ENCODE measurements around the gene SCFD2.

The SCFD2 gene

DNA sequence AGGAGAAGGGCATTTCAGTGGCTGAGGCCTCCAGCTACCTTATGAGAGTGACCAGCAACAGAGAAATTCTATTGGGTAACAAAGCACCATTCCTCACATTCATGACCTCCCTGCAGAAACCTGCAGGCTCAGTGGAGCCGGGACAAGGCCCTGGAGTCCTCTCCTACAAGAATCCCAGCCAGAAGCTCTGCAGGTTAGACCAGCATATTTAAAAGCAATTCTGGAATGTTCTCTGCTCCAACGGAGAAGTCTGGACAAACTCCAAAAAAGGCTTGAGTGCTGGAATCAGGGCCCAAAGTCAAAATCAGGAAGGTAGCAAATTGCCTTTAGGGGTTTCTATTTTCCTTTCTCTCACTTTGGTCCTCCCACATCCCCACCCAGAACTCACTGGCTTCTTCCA, 202.9 kb downstream of the SCFD2 start:
- Mint-ChIP-seq H3K4me3 (no peak overlapping the region), H3K36me3 (ENCODE audit: low read depth) (no peaks in the 10 kb centered on the region), H3K9me3 (no peaks in the 10 kb centered on the region), H3K27ac (no peak overlapping the region), H3K27me3 (ENCODE audit: low read depth, poor library complexity) (no peaks in the 10 kb centered on the region), H3K4me1 (peaks cover 9% of the 10 kb centered on the region)
- no peak for TF ChIP-seq CTCF (IDR thresholded peaks at IDR 0.05)
- DNase-seq = no peak

- H3K27ac Mint-ChIP-seq = no peak overlapping the region
- no peak overlapping the region for H3K4me3 Mint-ChIP-seq
- TF ChIP-seq CTCF (IDR thresholded peaks at IDR 0.05) = no peak
- H3K27me3 Mint-ChIP-seq (ENCODE audit: low read depth, poor library complexity) = no peaks in the 10 kb centered on the region
- no peaks in the 10 kb centered on the region for H3K9me3 Mint-ChIP-seq
- H3K36me3 Mint-ChIP-seq (ENCODE audit: low read depth) = no peaks in the 10 kb centered on the region
- peaks cover 9% of the 10 kb centered on the region for H3K4me1 Mint-ChIP-seq
- DNase-seq = no peak
Observed at GRCh38 chr4:53161787-53162433, 204.0 kb downstream of the SCFD2 start.

DNA sequence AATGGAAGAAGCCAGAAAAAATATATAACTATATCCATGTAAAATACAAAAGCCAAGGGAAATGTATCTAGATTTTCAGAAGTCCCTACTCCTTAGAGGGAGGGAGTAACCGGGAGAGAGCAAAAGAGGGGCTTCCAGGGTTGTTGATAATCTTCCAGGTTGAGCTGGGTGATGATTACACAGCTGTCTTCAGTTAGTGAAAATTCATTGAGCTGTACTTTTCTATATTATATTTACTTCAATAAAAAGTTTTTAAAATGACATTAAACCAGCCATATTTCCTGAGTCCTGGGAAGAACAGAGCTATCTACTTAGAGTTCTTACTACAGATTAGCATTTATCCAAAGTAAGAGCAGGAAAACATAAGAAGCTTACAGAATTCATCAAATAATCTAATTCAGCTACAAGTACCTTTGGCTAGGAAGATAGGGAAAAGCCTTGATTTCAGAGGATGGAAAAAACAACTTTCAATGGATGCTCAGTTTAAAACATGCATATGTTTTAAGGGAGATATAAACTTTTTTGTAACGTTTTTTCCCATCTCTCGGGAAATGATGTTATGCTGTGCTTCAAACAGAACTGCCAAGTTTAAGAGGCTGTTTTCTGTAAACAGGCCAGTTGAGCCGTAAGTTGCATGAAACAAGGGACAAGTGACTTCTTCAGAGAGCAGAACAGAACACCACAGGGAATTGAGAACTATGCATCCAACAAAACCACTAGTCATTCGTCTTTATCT, 204.6 kb downstream of the SCFD2 start:
- H3K27ac Mint-ChIP-seq = no peak overlapping the region
- H3K27me3 Mint-ChIP-seq (ENCODE audit: low read depth, poor library complexity) = no peaks in the 10 kb centered on the region

GRCh38 chr4:53156896-53157295, 209.0 kb downstream of the SCFD2 start:
- peaks cover 9% of the 10 kb centered on the region for H3K4me1 Mint-ChIP-seq
- no peak overlapping the region for H3K27ac Mint-ChIP-seq
- TF ChIP-seq CTCF (IDR thresholded peaks at IDR 0.05) = no peak

More for the DNA sequence above, 204.6 kb downstream of the SCFD2 start:
- H3K9me3 Mint-ChIP-seq = no peaks in the 10 kb centered on the region
- no peak overlapping the region for H3K4me3 Mint-ChIP-seq
- H3K4me1 Mint-ChIP-seq = peaks cover 9% of the 10 kb centered on the region
- H3K36me3 Mint-ChIP-seq (ENCODE audit: low read depth) = no peaks in the 10 kb centered on the region
- no peak for DNase-seq
- no peak for TF ChIP-seq CTCF (IDR thresholded peaks at IDR 0.05)

GRCh38 chr4:53152467-53152866, 213.4 kb downstream of the SCFD2 start:
- Mint-ChIP-seq H3K27me3 (ENCODE audit: low read depth, poor library complexity) (no peaks in the 10 kb centered on the region), H3K4me1 (peaks cover 14% of the 10 kb centered on the region), H3K4me3 (no peak overlapping the region), H3K36me3 (ENCODE audit: low read depth) (peaks cover 18% of the 10 kb centered on the region), H3K9me3 (peaks cover 30% of the 10 kb centered on the region), H3K27ac (no peak overlapping the region)
- TF ChIP-seq CTCF (IDR thresholded peaks at IDR 0.05) = no peak
- DNase-seq = no peak

More at GRCh38 chr4:53156896-53157295, 209.0 kb downstream of the SCFD2 start:
- DNase-seq = no peak
- H3K4me3 Mint-ChIP-seq = no peak overlapping the region
- H3K27me3 Mint-ChIP-seq (ENCODE audit: low read depth, poor library complexity) = no peaks in the 10 kb centered on the region
- H3K36me3 Mint-ChIP-seq (ENCODE audit: low read depth) = peaks cover 16% of the 10 kb centered on the region
- H3K9me3 Mint-ChIP-seq = peaks cover 26% of the 10 kb centered on the region

DNA sequence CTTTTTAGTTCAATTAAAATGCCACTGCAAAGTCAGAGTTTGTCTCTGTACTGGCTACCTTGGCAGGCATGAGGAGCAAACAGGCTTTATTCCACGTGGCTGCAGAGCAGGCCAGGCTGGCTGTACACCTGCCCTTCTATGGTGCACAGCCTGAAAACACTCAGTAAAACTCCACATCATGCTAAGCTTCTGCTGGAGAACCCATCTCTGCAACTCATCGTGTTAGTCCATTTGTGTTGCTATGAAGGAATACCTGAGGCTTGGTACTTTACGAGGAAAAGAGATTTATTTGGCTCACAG, 214.4 kb downstream of the SCFD2 start:
- Mint-ChIP-seq H3K36me3 (ENCODE audit: low read depth) (peaks cover 18% of the 10 kb centered on the region), H3K27me3 (ENCODE audit: low read depth, poor library complexity) (no peaks in the 10 kb centered on the region), H3K9me3 (peaks cover 30% of the 10 kb centered on the region), H3K4me3 (no peak overlapping the region), H3K4me1 (peaks cover 14% of the 10 kb centered on the region), H3K27ac (peak overlapping the region; percentile 73)
- no peak for DNase-seq
- no peak for TF ChIP-seq CTCF (IDR thresholded peaks at IDR 0.05)

Data from nephron progenitor cell (in vitro differentiated cells).